ENCODE data around the gene MTHFD1L.
A peak's percentile ranks its signal among the peaks of the same experiment; 100 is the strongest.
"Not testable (repeated sequence)": the region's sequence is repeated elsewhere in the genome, so short reads cannot be mapped to it uniquely, and the experiment has no call there.

The MTHFD1L gene

GRCh38 chr6:151045511-151046222 lies 180.2 kb downstream of the MTHFD1L start:
- not testable (repeated sequence) for DNase-seq

GRCh38 chr6:151051164-151051563 lies 185.7 kb downstream of the MTHFD1L start:
- DNase-seq: no peak

GRCh38 chr6:151052021-151052646 lies 186.6 kb downstream of the MTHFD1L start:
- DNase-seq: no peak

- DNase-seq: no peak
These were observed 188.8 kb downstream of the MTHFD1L start for GRCh38 chr6:151054306-151054705.

GRCh38 chr6:151056230-151056907 lies 190.9 kb downstream of the MTHFD1L start:
- no peak for DNase-seq

- DNase-seq: no peak
These were observed 191.6 kb downstream of the MTHFD1L start for GRCh38 chr6:151057061-151057460.

- peak; percentile 30 for DNase-seq
These were observed 192.7 kb downstream of the MTHFD1L start for GRCh38 chr6:151058021-151058733.

- DNase-seq: peak; percentile 30
These were observed 194.2 kb downstream of the MTHFD1L start for GRCh38 chr6:151059612-151060095.

GRCh38 chr6:151060096-151060765 lies 194.7 kb downstream of the MTHFD1L start:
- DNase-seq: peak; percentile 13

GRCh38 chr6:151060766-151061531 lies 195.4 kb downstream of the MTHFD1L start:
- DNase-seq: peak; percentile 2

GRCh38 chr6:151063352-151063751 lies 197.8 kb downstream of the MTHFD1L start:
- DNase-seq: no peak

- DNase-seq: peak; percentile 13
These were observed 198.5 kb downstream of the MTHFD1L start for GRCh38 chr6:151063842-151064647.

GRCh38 chr6:151065027-151065815 lies 199.7 kb downstream of the MTHFD1L start:
- DNase-seq: peak; percentile 15

GRCh38 chr6:151067684-151068596 lies 202.4 kb downstream of the MTHFD1L start:
- DNase-seq: peak; percentile 15

GRCh38 chr6:151068761-151069312 lies 203.3 kb downstream of the MTHFD1L start:
- DNase-seq: no peak

- peak; percentile 35 for DNase-seq
These were observed 204.1 kb downstream of the MTHFD1L start for GRCh38 chr6:151069641-151070040.

- DNase-seq: peak; percentile 3
These were observed 205.1 kb downstream of the MTHFD1L start for GRCh38 chr6:151070631-151071051.

GRCh38 chr6:151071295-151071694 lies 205.8 kb downstream of the MTHFD1L start:
- DNase-seq: peak; percentile 15

All from activated CD8-positive, alpha-beta memory T cell treated with anti-CD3 and anti-CD28 coated beads, Interleukin-2, amount 50 U/mL, for 48 hours (primary cell).